OCI-M1 (cell line): ENCODE measurements around the gene MYF5.

Experiments
- DNase-seq: peaks from one replicate; lab custom pipeline; 2025; lab: John Stamatoyannopoulos, UW

Gene MYF5

DNA sequence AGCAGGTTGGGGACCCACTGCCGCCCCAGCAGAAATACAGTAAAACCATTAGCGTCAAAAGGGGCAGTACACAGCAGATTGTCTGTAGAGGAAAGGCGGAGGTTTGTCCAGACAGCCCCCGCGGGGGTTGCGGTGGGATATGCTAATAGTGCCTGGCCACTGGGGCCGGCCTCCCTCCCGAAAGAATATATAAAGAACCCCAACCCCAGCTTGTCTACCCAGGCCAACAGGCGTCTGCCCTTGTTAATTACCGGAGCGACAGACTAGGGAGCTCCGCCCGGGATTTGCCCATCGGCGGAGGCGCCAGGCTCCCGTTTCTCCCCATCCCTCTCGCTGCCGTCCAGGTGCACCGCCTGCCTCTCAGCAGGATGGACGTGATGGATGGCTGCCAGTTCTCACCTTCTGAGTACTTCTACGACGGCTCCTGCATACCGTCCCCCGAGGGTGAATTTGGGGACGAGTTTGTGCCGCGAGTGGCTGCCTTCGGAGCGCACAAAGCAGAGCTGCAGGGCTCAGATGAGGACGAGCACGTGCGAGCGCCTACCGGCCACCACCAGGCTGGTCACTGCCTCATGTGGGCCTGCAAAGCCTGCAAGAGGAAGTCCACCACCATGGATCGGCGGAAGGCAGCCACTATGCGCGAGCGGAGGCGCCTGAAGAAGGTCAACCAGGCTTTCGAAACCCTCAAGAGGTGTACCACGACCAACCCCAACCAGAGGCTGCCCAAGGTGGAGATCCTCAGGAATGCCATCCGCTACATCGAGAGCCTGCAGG is at the start of gene MYF5:
Gene MYF5 (plus strand): TSS at position 217 of the 774 bp plus-strand sequence. CDS start 152 bp downstream, at position 369.
- no peak for DNase-seq

- no peak for DNase-seq
Measured at GRCh38 chr12:80670214-80670613, 46.5 kb upstream of the MYF5 start.

DNA sequence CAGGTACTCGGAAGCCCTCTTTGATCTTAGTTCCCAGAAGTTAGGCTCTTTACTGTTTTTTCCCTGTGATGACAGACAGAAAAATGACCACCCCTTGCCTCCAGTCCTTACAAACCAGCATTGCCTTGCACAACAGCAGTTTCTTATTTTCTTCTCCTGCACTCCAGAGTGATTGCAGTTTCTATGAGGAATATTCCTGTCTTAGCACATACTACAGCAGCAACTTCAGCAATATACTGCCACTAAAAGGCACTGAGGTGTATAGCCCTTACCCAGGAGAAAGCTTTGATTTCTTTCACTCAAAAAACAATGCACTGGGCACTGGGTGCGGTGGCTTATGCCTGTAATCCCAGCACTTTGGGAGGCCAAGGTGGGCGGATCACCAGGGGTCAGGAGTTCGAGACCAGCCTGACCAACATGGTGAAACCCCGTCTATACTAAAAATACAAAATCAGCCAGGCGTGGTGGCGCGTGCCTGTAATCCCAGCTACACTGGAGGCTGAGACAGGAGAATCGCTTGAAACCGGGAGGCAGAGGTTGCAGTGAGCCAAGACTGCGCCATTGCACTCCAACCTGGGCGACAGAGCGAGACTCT is 40.6 kb upstream of the MYF5 start:
- peak; percentile 16 for DNase-seq

DNA sequence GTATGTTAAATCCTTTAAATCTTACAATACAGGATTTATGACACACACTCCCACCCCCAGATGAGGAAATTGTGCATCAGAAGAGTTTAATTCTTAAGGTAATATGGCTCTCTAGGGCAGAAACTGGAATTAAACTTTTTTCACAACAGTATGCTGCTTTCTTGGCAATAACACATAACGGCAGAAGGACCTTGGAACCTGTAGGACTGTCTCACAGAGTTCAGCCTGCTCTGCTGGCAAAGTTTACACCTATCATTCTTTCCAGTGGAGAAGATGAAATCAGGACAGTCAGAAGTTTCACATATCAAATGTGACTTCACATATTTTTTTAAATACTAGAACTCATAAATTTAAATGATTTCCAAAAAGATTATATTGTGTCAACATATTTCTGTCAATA is 39.9 kb upstream of the MYF5 start:
- DNase-seq, result no peak

DNA sequence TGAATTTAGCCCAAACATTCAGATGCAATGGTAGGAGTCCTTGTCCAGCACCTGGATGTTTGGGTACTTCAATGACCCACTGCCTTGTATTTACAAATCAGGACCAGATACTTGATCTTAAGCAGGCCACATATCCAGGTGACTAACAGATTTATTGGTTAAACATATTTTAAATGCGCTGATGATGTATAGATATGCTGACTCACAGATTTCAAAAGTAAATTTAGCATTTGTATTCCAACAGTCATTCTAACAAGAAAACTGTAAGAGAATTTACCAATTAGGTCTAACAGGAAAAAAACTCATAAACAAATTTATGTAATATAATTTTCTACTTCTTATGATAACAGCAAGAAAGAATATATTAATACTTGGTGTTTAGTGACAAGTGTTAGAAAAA is 38.7 kb upstream of the MYF5 start:
- DNase-seq, result no peak

- no peak for DNase-seq
Measured at GRCh38 chr12:80679346-80680131, 37.2 kb upstream of the MYF5 start.

GRCh38 chr12:80681287-80681686 is 35.4 kb upstream of the MYF5 start:
- peak; percentile 34 for DNase-seq

DNA sequence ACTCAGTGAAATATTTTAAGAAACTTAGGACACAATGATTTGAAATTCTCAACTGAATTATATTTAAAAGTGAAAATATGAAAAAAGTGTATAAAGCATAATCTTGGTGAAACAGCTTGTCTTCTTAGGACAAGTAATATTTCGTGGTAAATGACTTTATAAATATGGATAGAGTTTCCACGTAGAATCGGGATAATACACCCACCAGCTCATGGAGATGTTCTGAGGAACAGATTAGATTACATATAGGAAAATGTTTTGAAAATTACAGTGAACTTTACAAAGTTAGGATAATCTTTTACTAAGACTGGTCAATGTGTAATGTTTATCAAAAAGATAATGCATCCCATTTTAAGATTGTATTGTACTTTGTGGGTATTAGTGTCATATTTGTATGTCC is 34.9 kb upstream of the MYF5 start:
- peak; percentile 11 for DNase-seq

DNA sequence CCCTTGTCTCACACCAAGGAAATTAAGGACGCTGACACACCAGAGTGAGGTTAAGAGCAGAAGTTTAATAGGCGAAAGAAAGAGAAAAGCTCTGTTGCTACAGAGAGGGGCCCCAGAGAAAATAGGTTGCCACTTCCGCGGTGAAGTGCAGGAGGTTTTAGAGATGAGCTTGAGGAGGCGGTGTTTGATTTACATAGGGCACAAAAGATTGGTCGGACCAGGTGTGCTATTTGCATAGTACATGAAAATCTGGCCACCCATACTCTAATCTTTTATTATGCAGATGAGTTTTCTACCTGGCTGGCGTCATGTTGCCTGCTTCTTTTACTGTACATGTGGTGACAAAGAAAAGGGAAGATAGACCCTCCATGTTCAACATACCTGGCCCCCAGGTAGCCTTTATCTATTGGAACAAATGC is 32.6 kb upstream of the MYF5 start:
- DNase-seq, result no peak

- DNase-seq, result no peak
Measured at GRCh38 chr12:80690090-80690489, 26.6 kb upstream of the MYF5 start.

- no peak for DNase-seq
Measured at GRCh38 chr12:80690513-80690912, 26.2 kb upstream of the MYF5 start.

DNA sequence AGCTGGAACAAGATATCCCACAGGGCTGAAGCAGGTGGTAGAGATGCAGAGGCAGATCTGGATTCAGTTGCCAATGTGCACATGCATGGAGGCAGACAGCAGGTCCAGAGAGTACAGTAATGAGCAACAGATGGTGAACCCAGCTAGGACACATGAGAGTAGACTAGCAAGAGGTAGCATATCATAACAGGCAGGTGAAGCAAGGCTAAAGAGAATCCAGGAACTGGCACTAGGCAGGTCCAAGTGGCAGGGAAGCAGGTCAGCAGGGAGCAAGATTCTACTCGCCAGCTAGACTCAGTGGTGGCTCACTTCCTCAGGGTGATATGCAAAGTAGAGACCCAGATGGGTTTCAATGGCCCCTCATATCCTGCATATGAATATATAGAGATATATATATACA is 24.6 kb upstream of the MYF5 start:
- DNase-seq, result no peak

DNA sequence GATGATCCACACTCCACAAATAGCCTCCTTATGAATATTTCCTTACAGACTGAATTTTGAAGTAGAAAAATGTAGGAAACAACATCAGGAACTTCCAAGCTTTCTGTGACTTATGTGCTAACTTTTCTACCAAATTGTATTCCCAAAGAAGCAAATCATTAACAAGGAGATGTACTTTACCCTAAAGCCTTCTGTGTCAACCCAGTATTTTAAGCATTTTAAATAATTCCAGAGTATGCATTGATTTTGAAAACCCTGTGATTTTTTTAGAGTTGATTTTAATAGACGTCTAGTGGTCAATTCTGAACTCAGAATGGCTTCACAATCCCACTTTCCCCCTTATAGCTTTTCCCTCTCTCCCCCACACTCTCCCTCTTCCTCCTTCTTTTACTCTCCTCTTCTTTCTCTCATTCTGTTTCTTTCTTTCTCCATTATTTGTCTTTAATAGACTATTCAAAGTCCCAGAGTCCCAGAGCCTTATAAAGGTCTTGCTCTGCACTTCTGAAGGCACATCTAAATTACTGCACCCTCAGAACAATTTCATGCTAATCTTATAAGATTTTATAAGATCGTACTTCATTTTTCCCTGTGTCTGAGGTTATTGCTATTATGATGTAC is 19.3 kb upstream of the MYF5 start:
- no peak for DNase-seq

- DNase-seq, result no peak
Measured at GRCh38 chr12:80698256-80698655, 18.5 kb upstream of the MYF5 start.

DNA sequence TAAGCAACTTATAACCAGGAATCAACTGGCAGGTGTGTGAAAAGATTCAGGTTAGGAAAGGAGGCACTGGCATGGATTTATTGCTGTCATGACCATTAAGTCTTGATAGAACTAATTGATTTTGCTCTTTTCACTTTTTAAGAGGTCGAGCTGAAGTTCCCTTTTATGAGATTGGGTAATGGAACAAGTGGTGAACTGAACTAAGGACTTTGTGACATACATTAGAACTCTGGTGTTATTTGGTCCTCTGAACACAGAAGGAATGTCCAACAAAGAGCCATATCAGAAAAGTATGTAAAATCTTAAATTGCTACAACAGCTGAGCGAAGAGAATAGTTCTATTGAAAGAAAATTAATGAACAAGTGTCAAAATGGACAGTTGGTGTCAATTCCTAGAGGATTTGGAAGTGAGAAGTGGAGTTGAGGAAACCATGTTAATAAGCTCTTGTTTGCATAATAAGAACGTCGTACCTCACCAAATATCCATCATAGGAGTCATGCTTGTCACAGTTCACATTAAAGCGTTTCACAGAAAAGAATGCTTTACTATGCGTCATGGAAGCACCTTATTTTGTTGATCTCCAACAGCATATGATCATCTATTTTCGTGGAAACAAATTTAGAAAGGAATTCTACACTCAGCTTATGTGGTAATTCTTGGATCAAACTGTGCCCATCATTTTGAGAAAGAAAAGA is 17.7 kb upstream of the MYF5 start:
- no peak for DNase-seq

DNA sequence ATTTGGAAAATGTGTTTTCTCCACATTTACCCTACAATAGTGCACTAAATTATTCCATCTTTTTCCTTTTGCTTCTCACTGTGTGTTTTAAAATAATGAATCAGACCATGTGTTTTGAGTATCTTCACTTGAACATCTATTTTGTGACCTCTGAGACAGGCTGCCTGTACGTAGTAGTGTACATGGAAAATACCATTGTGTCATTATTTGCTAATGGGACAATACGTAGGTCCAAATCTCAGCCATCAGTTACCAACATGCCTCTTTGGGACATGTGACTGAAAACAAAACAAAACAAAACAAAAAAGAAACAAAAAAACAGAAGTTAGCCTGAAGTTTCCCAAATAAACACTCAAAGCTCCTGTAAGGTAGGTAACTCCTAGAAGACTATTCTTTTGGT is 16.4 kb upstream of the MYF5 start:
- DNase-seq, result no peak

DNA sequence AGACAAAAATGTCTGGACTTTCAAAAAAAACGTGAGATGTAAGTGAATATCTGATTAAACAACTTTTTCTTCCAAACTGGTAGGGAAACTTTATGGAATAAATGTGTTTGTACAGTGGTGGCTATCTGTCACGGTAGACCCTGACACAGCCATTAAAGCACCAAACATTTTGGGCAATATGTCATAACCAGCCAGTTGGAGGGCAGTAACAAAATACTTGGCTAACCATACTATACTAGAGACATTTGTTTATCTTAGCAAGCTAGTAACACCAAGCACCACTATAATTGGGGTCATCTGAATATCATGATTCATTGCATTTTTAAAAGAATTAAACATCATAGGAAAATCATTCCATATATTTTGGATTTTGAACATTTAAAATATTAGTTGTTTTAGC is 15.3 kb upstream of the MYF5 start:
- no peak for DNase-seq

GRCh38 chr12:80702889-80703805 is 13.6 kb upstream of the MYF5 start:
- peak; percentile 76 for DNase-seq

DNA sequence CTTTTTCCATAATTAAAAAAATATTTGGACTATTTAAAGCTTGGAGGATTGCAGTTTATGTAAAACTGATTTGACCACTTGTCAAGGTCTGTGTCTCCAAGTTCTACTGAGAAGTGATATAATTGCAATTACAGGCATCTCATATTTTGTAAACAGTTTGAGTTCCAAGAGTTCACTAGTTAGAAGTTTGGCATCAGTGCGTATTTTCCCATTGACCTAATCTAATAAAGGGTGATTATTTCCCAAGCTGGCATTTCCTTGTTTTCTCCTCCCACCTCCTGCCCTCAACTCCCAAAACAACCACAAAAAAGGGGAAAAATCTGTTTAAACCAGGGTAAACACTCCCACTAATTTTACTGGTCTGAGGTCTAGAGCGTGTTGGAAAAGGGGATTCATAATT is 12.3 kb upstream of the MYF5 start:
- DNase-seq, result no peak

GRCh38 chr12:80707126-80707829 is 9.4 kb upstream of the MYF5 start, which contains the start of gene MYF6:
Gene MYF6 (plus strand): TSS chr12:80707634. CDS start chr12:80707720, 86 bp downstream.
- no peak for DNase-seq
